PFSK-1 (cell line): Measurements from ENCODE around the gene HOXC10.

ENCODE experiments used
- POLR2AphosphoS5 ChIP-seq: IDR thresholded peaks from 2 replicates; pipeline ENCODE4 v1.6.1; 2012; ENCODE audit warnings: low read depth, mild to moderate bottlenecking, control low read depth, low read length, moderate library complexity
- SIN3A ChIP-seq: IDR thresholded peaks from 2 replicates; pipeline ENCODE4 v1.6.1; 2012; ENCODE audit warnings: mild to moderate bottlenecking, low read length, moderate library complexity, borderline replicate concordance; ENCODE audit not compliant: insufficient read depth
- TAF1 ChIP-seq: IDR thresholded peaks from 2 replicates; pipeline ENCODE4 v1.6.1; 2012; ENCODE audit warnings: low read length, control low read depth, borderline replicate concordance; ENCODE audit not compliant: insufficient read depth
- TF ChIP-seq, protein P1 (sequence below), 2 experiments: IDR thresholded peaks; 2 replicates each; pipeline versions ENCODE4 v1.6.1 to v1.8.0; 2011 to 2012; ENCODE audit warnings: low read depth in 2 of 2, low read length in 2 of 2, control low read depth in 1 of 2, inconsistent platforms in 1 of 2, mild to moderate bottlenecking in 1 of 2, moderate library complexity in 1 of 2; ENCODE audit not compliant: insufficient read depth in 1 of 2

DNA sequence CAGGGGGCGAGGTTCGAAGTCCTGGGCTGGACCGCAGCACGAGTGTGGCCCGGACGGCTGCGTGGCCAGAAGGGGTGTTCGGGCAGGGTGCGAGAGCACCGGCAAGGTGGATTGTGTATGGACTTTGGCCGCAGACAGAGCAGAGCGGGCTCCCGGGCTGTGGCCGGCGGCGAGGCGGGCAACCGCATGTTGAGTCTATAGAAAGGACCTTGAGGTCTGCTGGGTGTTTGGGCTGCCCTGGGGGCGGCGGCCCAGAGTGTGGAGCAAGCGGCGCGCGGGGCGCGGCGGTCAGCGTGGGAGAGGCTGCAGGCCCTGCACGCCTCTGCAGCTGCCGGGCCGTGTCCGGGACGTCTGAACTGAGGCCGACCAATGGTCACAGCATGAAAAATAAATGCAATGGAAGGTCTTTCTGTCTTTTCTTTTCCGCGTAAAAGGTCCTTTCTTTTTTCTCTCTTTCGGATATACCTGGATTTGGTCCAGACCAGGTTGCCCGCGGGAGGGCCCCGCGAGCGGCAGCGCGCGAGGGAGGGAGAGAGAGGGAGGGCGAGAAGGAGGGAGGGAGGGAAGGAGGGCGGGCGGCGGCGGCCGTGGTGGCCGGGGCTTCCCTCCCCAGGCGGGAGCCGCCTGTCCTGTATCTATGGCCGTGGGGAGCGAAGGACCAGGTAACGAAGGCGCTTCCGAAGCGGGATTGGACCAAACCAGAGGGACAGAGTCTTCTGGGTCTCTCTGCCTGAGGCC is 9.5 kb downstream of the HOXC10 start:
- TF ChIP-seq SIN3A: no peak
- no peak for TF ChIP-seq TAF1
- TF ChIP-seq POLR2AphosphoS5: no peak
- TF ChIP-seq, protein P1, sequence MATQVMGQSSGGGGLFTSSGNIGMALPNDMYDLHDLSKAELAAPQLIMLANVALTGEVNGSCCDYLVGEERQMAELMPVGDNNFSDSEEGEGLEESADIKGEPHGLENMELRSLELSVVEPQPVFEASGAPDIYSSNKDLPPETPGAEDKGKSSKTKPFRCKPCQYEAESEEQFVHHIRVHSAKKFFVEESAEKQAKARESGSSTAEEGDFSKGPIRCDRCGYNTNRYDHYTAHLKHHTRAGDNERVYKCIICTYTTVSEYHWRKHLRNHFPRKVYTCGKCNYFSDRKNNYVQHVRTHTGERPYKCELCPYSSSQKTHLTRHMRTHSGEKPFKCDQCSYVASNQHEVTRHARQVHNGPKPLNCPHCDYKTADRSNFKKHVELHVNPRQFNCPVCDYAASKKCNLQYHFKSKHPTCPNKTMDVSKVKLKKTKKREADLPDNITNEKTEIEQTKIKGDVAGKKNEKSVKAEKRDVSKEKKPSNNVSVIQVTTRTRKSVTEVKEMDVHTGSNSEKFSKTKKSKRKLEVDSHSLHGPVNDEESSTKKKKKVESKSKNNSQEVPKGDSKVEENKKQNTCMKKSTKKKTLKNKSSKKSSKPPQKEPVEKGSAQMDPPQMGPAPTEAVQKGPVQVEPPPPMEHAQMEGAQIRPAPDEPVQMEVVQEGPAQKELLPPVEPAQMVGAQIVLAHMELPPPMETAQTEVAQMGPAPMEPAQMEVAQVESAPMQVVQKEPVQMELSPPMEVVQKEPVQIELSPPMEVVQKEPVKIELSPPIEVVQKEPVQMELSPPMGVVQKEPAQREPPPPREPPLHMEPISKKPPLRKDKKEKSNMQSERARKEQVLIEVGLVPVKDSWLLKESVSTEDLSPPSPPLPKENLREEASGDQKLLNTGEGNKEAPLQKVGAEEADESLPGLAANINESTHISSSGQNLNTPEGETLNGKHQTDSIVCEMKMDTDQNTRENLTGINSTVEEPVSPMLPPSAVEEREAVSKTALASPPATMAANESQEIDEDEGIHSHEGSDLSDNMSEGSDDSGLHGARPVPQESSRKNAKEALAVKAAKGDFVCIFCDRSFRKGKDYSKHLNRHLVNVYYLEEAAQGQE (IDR thresholded peaks at IDR 0.05; ENCODE audit: insufficient read depth in 1 of 2, low read depth in 2 of 2, low read length in 2 of 2): no peak
